Subcutaneous abdominal adipose tissue (tissue), 5 donors: ENCODE data around the gene PDE7B.
A peak's percentile ranks its signal among the peaks of the same experiment; 100 is the strongest.

Source experiments
- H3K27ac ChIP-seq: one replicate; pipeline ENCODE4 v1.7.0; 2013; ENCODE audit warnings: low read depth, mild to moderate bottlenecking, inconsistent platforms, low read length, moderate library complexity
- H3K27me3 ChIP-seq, 5 donors: one replicate each; pipeline ENCODE4 v1.7.0; 2013; ENCODE audit warnings: low read length in 5 of 5, inconsistent platforms in 1 of 5; ENCODE audit not compliant: control insufficient read depth in 5 of 5, insufficient read depth in 4 of 5
- H3K36me3 ChIP-seq, 5 donors: one replicate each; pipeline ENCODE4 v1.7.0; 2013; ENCODE audit warnings: low read length in 5 of 5; ENCODE audit not compliant: control insufficient read depth in 5 of 5, insufficient read depth in 5 of 5
- H3K4me1 ChIP-seq, 5 donors: one replicate each; pipeline ENCODE4 v1.7.0; 2013; ENCODE audit warnings: low read length in 5 of 5, mild to moderate bottlenecking in 3 of 5, moderate library complexity in 1 of 5; ENCODE audit not compliant: control insufficient read depth in 5 of 5, insufficient read depth in 5 of 5
- H3K4me3 ChIP-seq, 5 donors: one replicate each; pipeline ENCODE4 v1.7.0; 2013; ENCODE audit warnings: low read length in 5 of 5, low read depth in 1 of 5
- H3K9ac ChIP-seq, 5 donors: one replicate each; pipeline ENCODE4 v1.7.0; 2013; ENCODE audit warnings: low read length in 5 of 5, mild to moderate bottlenecking in 4 of 5, moderate library complexity in 3 of 5
- H3K9me3 ChIP-seq, 5 donors: one replicate each; pipeline ENCODE4 v1.7.0; 2013; ENCODE audit warnings: low read length in 5 of 5; ENCODE audit not compliant: control insufficient read depth in 5 of 5
- donor health status: healthy.
- donor health status: healthy.
- donor health status: healthy.
- donor health status: healthy.
- donor health status: healthy.

Gene PDE7B

GRCh38 chr6:135851442-135852271, at the start of gene PDE7B:
Gene PDE7B (plus strand): TSS chr6:135851701.
- no peaks in the 10 kb centered on the region for H3K27me3 ChIP-seq
- peak within 1 kb of the TSS; percentile 15 for H3K27ac ChIP-seq
- peaks cover 3 to 24% (median 14%) of the 10 kb centered on the region in 5 donors for H3K4me1 ChIP-seq
- no peaks in the 10 kb centered on the region for H3K36me3 ChIP-seq
- H3K4me3 ChIP-seq = peak within 1 kb of the TSS; percentile 26 to 62 (median 58)
- H3K9ac ChIP-seq = peak within 1 kb of the TSS in 4 of 5 donors; percentile 51 to 63 (median 58)
- H3K9me3 ChIP-seq = no peaks in the 10 kb centered on the region

GRCh38 chr6:135801755-135802465, 49.6 kb upstream of the PDE7B start:
- H3K9me3 ChIP-seq = no peaks in the 10 kb centered on the region
- H3K4me1 ChIP-seq = no peaks in the 10 kb centered on the region
- H3K27me3 ChIP-seq = no peaks in the 10 kb centered on the region
- H3K36me3 ChIP-seq = no peaks in the 10 kb centered on the region
- H3K4me3 ChIP-seq = no peak overlapping the region
- H3K27ac ChIP-seq = no peak overlapping the region
- no peak overlapping the region for H3K9ac ChIP-seq

- peaks cover 0 to 3% (median 0%) of the 10 kb centered on the region in 5 donors for H3K9me3 ChIP-seq
- H3K27ac ChIP-seq = no peak overlapping the region
- peaks cover 0 to 6% (median 0%) of the 10 kb centered on the region in 5 donors for H3K4me1 ChIP-seq
- H3K36me3 ChIP-seq = no peaks in the 10 kb centered on the region
- no peaks in the 10 kb centered on the region for H3K27me3 ChIP-seq
- no peak overlapping the region for H3K9ac ChIP-seq
- no peak overlapping the region for H3K4me3 ChIP-seq
These were observed 41.0 kb upstream of the PDE7B start for GRCh38 chr6:135810486-135810885.

- H3K4me1 ChIP-seq = peaks cover 0 to 6% (median 0%) of the 10 kb centered on the region in 5 donors
- H3K4me3 ChIP-seq = no peak overlapping the region
- H3K9ac ChIP-seq = no peak overlapping the region
- no peak overlapping the region for H3K27ac ChIP-seq
- H3K27me3 ChIP-seq = no peaks in the 10 kb centered on the region
- H3K9me3 ChIP-seq = peaks cover 0 to 3% (median 0%) of the 10 kb centered on the region in 5 donors
- H3K36me3 ChIP-seq = no peaks in the 10 kb centered on the region
These were observed 40.3 kb upstream of the PDE7B start for GRCh38 chr6:135811170-135811569.

GRCh38 chr6:135811644-135812526, 39.6 kb upstream of the PDE7B start:
- Histone ChIP-seq H3K36me3 (no peaks in the 10 kb centered on the region), H3K9me3 (peaks cover 0 to 3% (median 0%) of the 10 kb centered on the region in 5 donors), H3K4me3 (no peak overlapping the region), H3K27me3 (no peaks in the 10 kb centered on the region), H3K9ac (no peak overlapping the region), H3K27ac (no peak overlapping the region), H3K4me1 (peaks cover 0 to 6% (median 0%) of the 10 kb centered on the region in 5 donors)

- Histone ChIP-seq H3K9me3 (peaks cover 0 to 3% (median 0%) of the 10 kb centered on the region in 5 donors), H3K36me3 (no peaks in the 10 kb centered on the region), H3K27me3 (no peaks in the 10 kb centered on the region), H3K27ac (no peak overlapping the region), H3K4me1 (peaks cover 0 to 6% (median 0%) of the 10 kb centered on the region in 5 donors), H3K9ac (no peak overlapping the region), H3K4me3 (no peak overlapping the region)
These were observed 38.1 kb upstream of the PDE7B start for GRCh38 chr6:135813401-135813800.

GRCh38 chr6:135814043-135814442, 37.5 kb upstream of the PDE7B start:
- Histone ChIP-seq H3K9me3 (peaks cover 0 to 3% (median 0%) of the 10 kb centered on the region in 5 donors), H3K27ac (no peak overlapping the region), H3K4me1 (peaks cover 0 to 6% (median 0%) of the 10 kb centered on the region in 5 donors), H3K4me3 (no peak overlapping the region), H3K27me3 (no peaks in the 10 kb centered on the region), H3K36me3 (no peaks in the 10 kb centered on the region), H3K9ac (no peak overlapping the region)

- Histone ChIP-seq H3K9me3 (no peaks in the 10 kb centered on the region), H3K4me3 (no peak overlapping the region), H3K4me1 (peaks cover 0 to 6% (median 0%) of the 10 kb centered on the region in 5 donors), H3K27ac (no peak overlapping the region), H3K9ac (no peak overlapping the region), H3K36me3 (no peaks in the 10 kb centered on the region), H3K27me3 (no peaks in the 10 kb centered on the region)
These were observed 36.3 kb upstream of the PDE7B start for GRCh38 chr6:135815216-135815615.

- Histone ChIP-seq H3K4me3 (no peak overlapping the region), H3K36me3 (no peaks in the 10 kb centered on the region), H3K4me1 (peaks cover 0 to 7% (median 0%) of the 10 kb centered on the region in 5 donors), H3K9me3 (no peaks in the 10 kb centered on the region), H3K27me3 (no peaks in the 10 kb centered on the region), H3K27ac (no peak overlapping the region), H3K9ac (no peak overlapping the region)
These were observed 34.5 kb upstream of the PDE7B start for GRCh38 chr6:135817035-135817434.
